HepG2 (cell line): ENCODE measurements around the gene PARN. TPM values are rescaled to one million over a fixed set of nuclear protein-coding genes. Genes with fewer than 3 reads are reported as not detected.

Experiments
- AFF4 ChIP-seq: sonication (generic); formaldehyde crosslinking; IDR thresholded peaks from 2 replicates; pipeline ENCODE4 v1.4.0; 2020; ENCODE audit warnings: missing genetic modification reagents
- FOXP4 ChIP-seq: sonication (generic); formaldehyde crosslinking; IDR thresholded peaks from 2 replicates; pipeline ENCODE4 v1.4.0; 2020; ENCODE audit warnings: missing genetic modification reagents
- HDAC6 ChIP-seq: fragments of 200-600 bp; sonication (generic); IDR thresholded peaks from 2 replicates; pipeline ENCODE4 v1.7.0; 2017; ENCODE audit warnings: mild to moderate bottlenecking, antibody characterized with exemption, low read length, low read depth
- JUND ChIP-seq: sonication (generic); formaldehyde crosslinking; IDR thresholded peaks from 2 replicates; pipeline ENCODE4 v1.8.0; 2022; ENCODE audit warnings: mild to moderate bottlenecking, missing genetic modification reagents
- NR2F2 ChIP-seq: IDR thresholded peaks from 2 replicates; pipeline ENCODE4 v1.6.1; 2012; ENCODE audit warnings: low read depth, inconsistent platforms, borderline replicate concordance
- ZBTB4 ChIP-seq: sonication (generic); formaldehyde crosslinking; IDR thresholded peaks from 2 replicates; pipeline ENCODE4 v1.4.0; 2020; ENCODE audit warnings: missing genetic modification reagents, mild to moderate bottlenecking, borderline replicate concordance
- ZBTB7B ChIP-seq: sonication (generic); formaldehyde crosslinking; IDR thresholded peaks from 2 replicates; pipeline ENCODE4 v1.4.0; 2020; ENCODE audit warnings: missing genetic modification reagents
- ZFP82 ChIP-seq: sonication (generic); formaldehyde crosslinking; IDR thresholded peaks from 2 replicates; pipeline ENCODE4 v1.5.1; 2020; ENCODE audit warnings: mild to moderate bottlenecking, missing genetic modification reagents, borderline replicate concordance
- ZNF143 ChIP-seq: sonication (generic); formaldehyde crosslinking; IDR thresholded peaks from 2 replicates; pipeline ENCODE4 v1.4.0; 2020; ENCODE audit warnings: missing genetic modification reagents
- ZNF484 ChIP-seq: sonication (generic); formaldehyde crosslinking; IDR thresholded peaks from 2 replicates; pipeline ENCODE4 v1.5.1; 2020; ENCODE audit warnings: mild to moderate bottlenecking, low read depth, missing genetic modification reagents, borderline replicate concordance
- ZNF580 ChIP-seq: IDR thresholded peaks from 2 replicates; pipeline ENCODE4 v1.6.1; 2016; ENCODE audit warnings: low read depth, borderline replicate concordance
- ZNF652 ChIP-seq: IDR thresholded peaks from 2 replicates; pipeline ENCODE4 v1.6.1; 2016; ENCODE audit warnings: low read depth, borderline replicate concordance
- ZNF704 ChIP-seq: sonication (generic); formaldehyde crosslinking; IDR thresholded peaks from 2 replicates; pipeline ENCODE4 v1.8.1; 2023; ENCODE audit warnings: mild to moderate bottlenecking, inconsistent platforms, moderate library complexity, missing genetic modification reagents, borderline replicate concordance
- ZNF770 ChIP-seq: sonication (generic); formaldehyde crosslinking; IDR thresholded peaks from 2 replicates; pipeline ENCODE4 v1.5.0; 2020; ENCODE audit warnings: mild to moderate bottlenecking, missing genetic modification reagents
- polyA plus RNA-seq, 8 experiments: library from polyadenylated mRNA; depleted of rRNA in 3 of 8; stranded (reverse) in 7 of 8; unstranded in 1 of 8; fragments of >200 nt; fragmentation: Illumina TruSeq in 4 of 8; extraction: Trizol in 4 of 8; gene quantifications; 2 replicates each; pipeline versions ENCODE4 v1.2.1 to v1.2.3, GENCODE V29; 2011 to 2016; ENCODE audit warnings: low read depth in 4 of 8, missing spikeins in 1 of 8, mixed read lengths in 1 of 8; ENCODE audit not compliant: insufficient read depth in 1 of 8
- total RNA-seq, 5 experiments: library from RNA; depleted of rRNA; stranded (reverse); fragments of >200 nt; fragmentation: Illumina TruSeq; extraction: Trizol; gene quantifications; 2 replicates each; pipeline ENCODE4 v1.2.3, GENCODE V29; 2016; ENCODE audit warnings: low read depth in 1 of 5

The PARN gene
- total and polyA plus RNA-seq, 2 of the 13 experiments (the other 11 are each of a cell fraction or from before 2014, with no cell fraction given), result 13.3 to 47.6 TPM

GRCh38 chr16:14510939-14511799 is 118.9 kb downstream of the PARN start (continued):
- TF ChIP-seq FOXP4 (CRISPR knock-in tag) (peak; percentile 98), ZBTB4 (CRISPR knock-in tag) (no peak; the same call in 1 of the 2 replicates), ZNF652 (CRISPR knock-in tag) (peak; percentile 69; the same call in 1 of the 2 replicates), ZNF580 (CRISPR knock-in tag) (0 out of 2 replicates have a peak, but pooled peaks have one; percentile 20), ZNF704 (CRISPR knock-in tag) (no peak; the same call in 1 of the 2 replicates), ZBTB7B (CRISPR knock-in tag) (peak; percentile 87), JUND (peak; percentile 81), HDAC6 (0 out of 2 replicates have a peak, but pooled peaks have one; percentile 28), ZNF770 (CRISPR knock-in tag) (peak; percentile 96), NR2F2 (peak; percentile 97), ZNF484 (CRISPR knock-in tag) (no peak), AFF4 (CRISPR knock-in tag) (0 out of 2 replicates have a peak, but pooled peaks have one; percentile 4), ZNF143 (CRISPR knock-in tag) (0 out of 2 replicates have a peak, but pooled peaks have one; percentile 26), ZFP82 (CRISPR knock-in tag) (no peak)
